Measurements from ENCODE around the gene ZNF14. TPM values are rescaled to one million over a fixed set of nuclear protein-coding genes. Genes with fewer than 3 reads are reported as not detected.

Gene ZNF14
- total and polyA plus RNA-seq, 9 of the 15 experiments (the other 6 are each of a cell fraction or from before 2014, with no cell fraction given) = 1.9 to 7.0 (median 4.0) TPM

- TF ChIP-seq, protein P1, sequence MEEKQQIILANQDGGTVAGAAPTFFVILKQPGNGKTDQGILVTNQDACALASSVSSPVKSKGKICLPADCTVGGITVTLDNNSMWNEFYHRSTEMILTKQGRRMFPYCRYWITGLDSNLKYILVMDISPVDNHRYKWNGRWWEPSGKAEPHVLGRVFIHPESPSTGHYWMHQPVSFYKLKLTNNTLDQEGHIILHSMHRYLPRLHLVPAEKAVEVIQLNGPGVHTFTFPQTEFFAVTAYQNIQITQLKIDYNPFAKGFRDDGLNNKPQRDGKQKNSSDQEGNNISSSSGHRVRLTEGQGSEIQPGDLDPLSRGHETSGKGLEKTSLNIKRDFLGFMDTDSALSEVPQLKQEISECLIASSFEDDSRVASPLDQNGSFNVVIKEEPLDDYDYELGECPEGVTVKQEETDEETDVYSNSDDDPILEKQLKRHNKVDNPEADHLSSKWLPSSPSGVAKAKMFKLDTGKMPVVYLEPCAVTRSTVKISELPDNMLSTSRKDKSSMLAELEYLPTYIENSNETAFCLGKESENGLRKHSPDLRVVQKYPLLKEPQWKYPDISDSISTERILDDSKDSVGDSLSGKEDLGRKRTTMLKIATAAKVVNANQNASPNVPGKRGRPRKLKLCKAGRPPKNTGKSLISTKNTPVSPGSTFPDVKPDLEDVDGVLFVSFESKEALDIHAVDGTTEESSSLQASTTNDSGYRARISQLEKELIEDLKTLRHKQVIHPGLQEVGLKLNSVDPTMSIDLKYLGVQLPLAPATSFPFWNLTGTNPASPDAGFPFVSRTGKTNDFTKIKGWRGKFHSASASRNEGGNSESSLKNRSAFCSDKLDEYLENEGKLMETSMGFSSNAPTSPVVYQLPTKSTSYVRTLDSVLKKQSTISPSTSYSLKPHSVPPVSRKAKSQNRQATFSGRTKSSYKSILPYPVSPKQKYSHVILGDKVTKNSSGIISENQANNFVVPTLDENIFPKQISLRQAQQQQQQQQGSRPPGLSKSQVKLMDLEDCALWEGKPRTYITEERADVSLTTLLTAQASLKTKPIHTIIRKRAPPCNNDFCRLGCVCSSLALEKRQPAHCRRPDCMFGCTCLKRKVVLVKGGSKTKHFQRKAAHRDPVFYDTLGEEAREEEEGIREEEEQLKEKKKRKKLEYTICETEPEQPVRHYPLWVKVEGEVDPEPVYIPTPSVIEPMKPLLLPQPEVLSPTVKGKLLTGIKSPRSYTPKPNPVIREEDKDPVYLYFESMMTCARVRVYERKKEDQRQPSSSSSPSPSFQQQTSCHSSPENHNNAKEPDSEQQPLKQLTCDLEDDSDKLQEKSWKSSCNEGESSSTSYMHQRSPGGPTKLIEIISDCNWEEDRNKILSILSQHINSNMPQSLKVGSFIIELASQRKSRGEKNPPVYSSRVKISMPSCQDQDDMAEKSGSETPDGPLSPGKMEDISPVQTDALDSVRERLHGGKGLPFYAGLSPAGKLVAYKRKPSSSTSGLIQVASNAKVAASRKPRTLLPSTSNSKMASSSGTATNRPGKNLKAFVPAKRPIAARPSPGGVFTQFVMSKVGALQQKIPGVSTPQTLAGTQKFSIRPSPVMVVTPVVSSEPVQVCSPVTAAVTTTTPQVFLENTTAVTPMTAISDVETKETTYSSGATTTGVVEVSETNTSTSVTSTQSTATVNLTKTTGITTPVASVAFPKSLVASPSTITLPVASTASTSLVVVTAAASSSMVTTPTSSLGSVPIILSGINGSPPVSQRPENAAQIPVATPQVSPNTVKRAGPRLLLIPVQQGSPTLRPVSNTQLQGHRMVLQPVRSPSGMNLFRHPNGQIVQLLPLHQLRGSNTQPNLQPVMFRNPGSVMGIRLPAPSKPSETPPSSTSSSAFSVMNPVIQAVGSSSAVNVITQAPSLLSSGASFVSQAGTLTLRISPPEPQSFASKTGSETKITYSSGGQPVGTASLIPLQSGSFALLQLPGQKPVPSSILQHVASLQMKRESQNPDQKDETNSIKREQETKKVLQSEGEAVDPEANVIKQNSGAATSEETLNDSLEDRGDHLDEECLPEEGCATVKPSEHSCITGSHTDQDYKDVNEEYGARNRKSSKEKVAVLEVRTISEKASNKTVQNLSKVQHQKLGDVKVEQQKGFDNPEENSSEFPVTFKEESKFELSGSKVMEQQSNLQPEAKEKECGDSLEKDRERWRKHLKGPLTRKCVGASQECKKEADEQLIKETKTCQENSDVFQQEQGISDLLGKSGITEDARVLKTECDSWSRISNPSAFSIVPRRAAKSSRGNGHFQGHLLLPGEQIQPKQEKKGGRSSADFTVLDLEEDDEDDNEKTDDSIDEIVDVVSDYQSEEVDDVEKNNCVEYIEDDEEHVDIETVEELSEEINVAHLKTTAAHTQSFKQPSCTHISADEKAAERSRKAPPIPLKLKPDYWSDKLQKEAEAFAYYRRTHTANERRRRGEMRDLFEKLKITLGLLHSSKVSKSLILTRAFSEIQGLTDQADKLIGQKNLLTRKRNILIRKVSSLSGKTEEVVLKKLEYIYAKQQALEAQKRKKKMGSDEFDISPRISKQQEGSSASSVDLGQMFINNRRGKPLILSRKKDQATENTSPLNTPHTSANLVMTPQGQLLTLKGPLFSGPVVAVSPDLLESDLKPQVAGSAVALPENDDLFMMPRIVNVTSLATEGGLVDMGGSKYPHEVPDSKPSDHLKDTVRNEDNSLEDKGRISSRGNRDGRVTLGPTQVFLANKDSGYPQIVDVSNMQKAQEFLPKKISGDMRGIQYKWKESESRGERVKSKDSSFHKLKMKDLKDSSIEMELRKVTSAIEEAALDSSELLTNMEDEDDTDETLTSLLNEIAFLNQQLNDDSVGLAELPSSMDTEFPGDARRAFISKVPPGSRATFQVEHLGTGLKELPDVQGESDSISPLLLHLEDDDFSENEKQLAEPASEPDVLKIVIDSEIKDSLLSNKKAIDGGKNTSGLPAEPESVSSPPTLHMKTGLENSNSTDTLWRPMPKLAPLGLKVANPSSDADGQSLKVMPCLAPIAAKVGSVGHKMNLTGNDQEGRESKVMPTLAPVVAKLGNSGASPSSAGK (IDR thresholded peaks at IDR 0.05) = peak; percentile 83
- TF ChIP-seq NRF1 (conservative IDR thresholded peaks at IDR 0.05 in 1 of 2, IDR thresholded peaks at IDR 0.05 in 1 of 2) = peak; percentile 99
- no peak for TF ChIP-seq RBM15 (IDR thresholded peaks at IDR 0.05; ENCODE audit: insufficient read depth, low read length)
- TF ChIP-seq RCOR1 (IDR thresholded peaks at IDR 0.05; ENCODE audit: borderline replicate concordance in 1 of 2, low read depth in 2 of 2, low read length in 2 of 2) = peak in 1 of 2 experiments; percentile 34; a peak in 2 of 4 replicates
- TF ChIP-seq CEBPB (tag; IDR thresholded peaks at IDR 0.05) = peak; percentile 95
- 0 out of 2 replicates have a peak, but pooled peaks have one; percentile 9 for TF ChIP-seq ESRRA (IDR thresholded peaks at IDR 0.05; ENCODE audit: borderline replicate concordance, low read depth)
- 0 out of 2 replicates have a peak, but pooled peaks have one; percentile 77 for TF ChIP-seq RBM14 (IDR thresholded peaks at IDR 0.05; ENCODE audit: borderline replicate concordance, insufficient read depth, low read depth, low read length)
- TF ChIP-seq ELF2 (CRISPR knock-in tag; IDR thresholded peaks at IDR 0.05) = no peak
- no peak for TF ChIP-seq BCL6 (CRISPR knock-in tag; IDR thresholded peaks at IDR 0.05)
- TF ChIP-seq HMGN3 (IDR thresholded peaks at IDR 0.05; ENCODE audit: borderline replicate concordance, extremely low read depth, insufficient read length, low read depth, low read length) = peak; percentile 80
- TF ChIP-seq PYGO2 (tag; IDR thresholded peaks at IDR 0.05) = no peak
- no peak for TF ChIP-seq ZKSCAN8 (CRISPR knock-in tag; IDR thresholded peaks at IDR 0.05)
- TF ChIP-seq NR3C1 (CRISPR knock-in tag; IDR thresholded peaks at IDR 0.05) = no peak
- no peak for TF ChIP-seq CBFB (CRISPR knock-in tag; IDR thresholded peaks at IDR 0.05)
- peak; percentile 45; the same call in 1 of the 2 replicates for TF ChIP-seq CREM (IDR thresholded peaks at IDR 0.05; ENCODE audit: low read depth)
- 0 out of 4 replicates have a peak, but pooled peaks of 1 of the 2 experiments have one; percentile 38 for TF ChIP-seq SIN3A (IDR thresholded peaks at IDR 0.05; ENCODE audit: borderline replicate concordance in 2 of 2, control insufficient read depth in 1 of 2, low read depth in 2 of 2, low read length in 2 of 2)
Measured at GRCh38 chr19:19732579-19733501, at the start of gene ZNF14 (continued).

All from K562 (cell line).